ENCODE data around the gene ACR.

GRCh38 chr22:50720301-50721256 is 17.4 kb upstream of the ACR start:
- TF ChIP-seq RAD21 (IDR thresholded peaks at IDR 0.05; ENCODE audit: low read length) (no peak), CTCF (conservative IDR thresholded peaks at IDR 0.05; ENCODE audit: low read depth, low read length) (no peak)

Data from IMR-90 (cell line).